ENCODE measurements around the gene OLFM1.

OLFM1 gene

DNA sequence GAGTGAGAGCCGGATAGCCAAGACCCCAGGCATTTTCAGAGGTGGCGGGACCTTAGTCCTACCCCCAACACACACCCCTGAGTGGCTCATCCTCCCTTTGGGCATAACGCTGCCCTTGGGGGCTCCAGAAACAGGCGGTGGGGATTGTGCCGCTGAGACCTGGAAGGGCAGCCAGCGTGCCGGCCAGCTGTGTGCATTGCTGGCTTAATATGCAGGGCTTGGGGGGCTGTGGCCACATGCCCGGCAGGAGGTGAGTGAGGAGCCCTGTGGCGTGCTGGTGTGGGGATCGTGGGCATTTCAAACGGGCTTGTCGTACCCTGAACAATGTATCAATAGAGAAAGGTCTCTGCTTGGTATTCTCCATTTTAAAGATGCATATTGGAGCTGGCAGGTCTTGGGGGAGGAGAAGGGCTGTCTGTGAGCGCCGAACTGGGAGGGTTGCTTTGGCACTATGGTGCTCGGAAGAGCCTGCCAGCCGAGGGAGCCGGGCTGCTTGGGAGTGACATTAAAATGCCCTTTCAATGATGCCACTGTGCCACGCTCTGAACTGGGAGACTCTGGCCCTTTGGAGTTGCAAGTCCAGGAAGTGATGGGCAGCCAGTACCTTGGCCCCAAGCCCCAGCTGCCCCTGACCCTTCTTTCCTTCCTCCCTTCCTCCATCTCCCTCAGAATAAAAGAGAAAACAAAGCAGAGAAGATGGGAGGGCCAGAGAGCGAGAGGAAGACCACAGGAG is 11.2 kb upstream of the OLFM1 start:
- no peak for DNase-seq (ENCODE audit: low read depth in 2 of 3, low spot score in 2 of 3)

GRCh38 chr9:135076876-135077430 is 10.5 kb upstream of the OLFM1 start:
- no peak for DNase-seq (ENCODE audit: low read depth in 2 of 3, low spot score in 2 of 3)

DNA sequence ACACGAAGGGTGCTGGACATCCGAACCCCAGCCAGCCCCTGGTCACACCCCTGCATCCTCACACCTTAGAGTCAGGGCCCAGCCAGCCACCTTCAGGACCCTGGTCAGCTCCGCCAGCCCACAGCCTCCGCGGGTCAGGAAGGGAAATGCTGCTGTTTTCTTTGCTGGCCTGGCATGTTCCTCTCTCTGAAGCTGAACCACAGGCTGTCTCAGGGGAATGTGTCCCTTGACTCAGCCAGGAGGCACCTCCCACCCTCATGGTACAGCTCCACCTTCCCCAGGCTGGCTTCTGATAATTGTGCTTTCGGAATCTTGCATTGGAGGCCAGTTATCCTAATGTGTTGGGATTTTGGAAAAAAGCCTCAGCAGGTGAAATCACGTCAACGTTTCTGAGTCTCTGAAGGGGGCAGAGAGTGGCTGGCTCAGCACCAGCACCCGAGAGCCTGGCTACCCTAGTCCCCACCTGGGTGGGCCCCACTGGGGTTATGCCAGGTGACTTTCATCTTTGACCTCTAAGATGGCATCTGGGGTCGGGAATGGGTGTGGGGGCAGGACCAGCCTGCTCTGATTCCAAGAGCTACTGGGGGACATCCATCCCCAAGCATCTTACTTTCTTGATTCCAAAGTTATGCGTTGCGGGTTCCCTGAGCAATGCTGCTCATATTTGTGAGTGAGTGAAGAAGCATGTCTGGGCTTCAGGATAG is 9.8 kb upstream of the OLFM1 start:
- DNase-seq (ENCODE audit: low read depth in 2 of 3, low spot score in 2 of 3) = no peak

DNA sequence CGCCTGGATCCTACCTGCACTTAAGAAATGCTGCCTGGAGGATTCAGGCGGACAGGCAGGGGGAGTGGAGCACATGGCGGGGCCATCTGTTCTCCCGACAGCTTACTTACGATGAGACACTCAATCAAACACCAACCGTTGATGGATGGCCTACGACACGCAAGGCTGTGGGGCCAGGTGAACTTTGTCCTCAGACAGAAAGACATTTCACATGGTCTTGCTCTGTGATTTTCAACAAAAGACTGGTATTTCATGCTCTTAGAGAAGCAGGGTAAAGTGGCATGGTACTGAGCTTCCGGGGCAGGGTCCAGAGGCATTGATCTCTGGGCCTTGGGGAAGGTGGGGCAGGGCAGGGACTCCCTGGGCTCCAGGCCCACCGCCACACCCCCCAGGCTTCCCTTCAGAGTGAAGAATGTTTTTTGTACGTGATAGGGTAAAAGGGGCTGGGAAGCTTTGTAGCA is 9.1 kb upstream of the OLFM1 start:
- DNase-seq (ENCODE audit: low read depth in 2 of 3, low spot score in 2 of 3) = no peak

DNA sequence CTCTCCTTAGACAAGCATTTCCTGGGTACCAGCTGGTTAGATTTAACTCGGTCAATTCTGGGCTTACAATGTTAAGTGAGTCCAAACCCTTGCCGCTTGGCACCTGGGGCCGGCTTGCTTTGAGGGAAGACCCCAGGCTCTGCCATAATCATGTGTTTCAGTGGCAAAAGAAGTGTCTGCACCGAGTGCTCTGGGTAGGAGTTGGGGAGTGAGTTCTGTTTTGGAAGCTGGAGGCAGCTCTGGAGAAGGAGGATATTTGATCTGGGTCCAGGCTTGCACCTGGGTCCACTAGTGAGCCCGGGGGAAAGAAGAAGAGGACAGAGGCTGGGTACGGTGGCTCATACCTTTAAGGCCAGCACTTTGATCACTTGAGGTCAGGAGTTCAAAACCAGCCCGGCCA is 8.4 kb upstream of the OLFM1 start:
- DNase-seq (ENCODE audit: low read depth in 2 of 3, low spot score in 2 of 3) = no peak

DNA sequence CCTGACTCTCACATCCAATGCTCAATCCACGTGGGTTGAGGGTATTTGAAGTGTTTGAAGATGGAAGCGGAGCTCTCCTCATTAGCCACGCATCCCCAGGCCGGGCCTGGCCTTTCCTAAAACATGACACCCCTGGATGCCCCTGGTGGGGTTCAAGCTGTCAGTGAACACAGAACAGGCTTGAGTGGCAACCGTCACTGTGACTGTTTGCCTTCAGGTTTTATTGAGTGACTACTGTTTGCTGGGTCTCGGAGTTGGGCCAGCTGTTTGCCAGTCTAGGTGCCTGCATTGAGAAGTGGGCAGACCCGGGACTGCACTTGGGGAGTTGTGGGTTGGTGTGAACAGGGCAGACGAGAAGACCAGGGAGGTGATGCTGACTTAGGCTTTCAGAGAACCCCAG is 7.8 kb upstream of the OLFM1 start:
- no peak for DNase-seq (ENCODE audit: low read depth in 2 of 3, low spot score in 2 of 3)

DNA sequence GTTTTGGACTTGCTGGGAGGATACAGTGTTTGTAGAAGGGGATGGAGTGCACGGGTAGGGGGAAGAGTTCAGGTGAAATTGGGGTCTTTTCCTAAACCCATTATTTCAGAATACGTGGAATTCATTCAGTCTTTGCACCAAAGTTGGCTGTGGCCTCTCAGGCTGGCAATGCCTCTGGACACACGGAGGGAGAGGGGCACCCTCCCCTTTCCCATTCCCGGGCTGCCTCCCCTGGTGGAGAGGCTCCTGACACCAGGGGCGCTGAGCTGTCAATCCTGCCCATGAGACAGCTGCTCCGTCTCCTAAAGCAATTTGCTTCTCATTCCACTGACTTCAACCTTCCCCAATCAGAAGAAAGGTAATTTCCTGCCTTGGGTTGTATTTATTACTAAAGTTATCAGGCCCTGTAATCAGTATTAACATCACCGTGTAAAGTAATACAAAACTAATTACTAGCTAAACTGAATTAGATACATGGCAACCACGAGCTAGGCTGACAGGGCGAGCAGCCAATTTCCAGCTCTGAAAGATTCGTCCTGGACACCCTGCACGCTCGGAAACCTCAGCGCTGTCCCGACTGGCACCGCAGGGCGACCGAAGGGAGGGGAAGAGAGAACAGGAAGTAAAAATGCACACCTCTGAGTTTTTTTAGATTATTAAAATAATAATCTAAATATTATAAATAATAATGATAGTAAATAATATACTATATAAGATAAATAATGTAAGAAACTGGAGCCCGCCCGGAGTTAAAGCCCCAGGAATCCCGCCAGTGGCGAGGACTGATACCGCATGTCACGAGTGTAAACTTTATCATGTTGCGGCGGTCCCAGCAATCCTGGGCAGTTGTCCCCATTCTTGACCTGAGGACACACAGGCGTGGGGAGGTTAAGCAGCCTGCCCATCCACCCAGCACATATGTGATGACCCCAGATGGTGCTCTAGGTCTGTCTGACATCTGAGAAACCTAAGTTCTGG is 6.9 kb upstream of the OLFM1 start:
- DNase-seq (ENCODE audit: low read depth in 2 of 3, low spot score in 2 of 3) = no peak

DNA sequence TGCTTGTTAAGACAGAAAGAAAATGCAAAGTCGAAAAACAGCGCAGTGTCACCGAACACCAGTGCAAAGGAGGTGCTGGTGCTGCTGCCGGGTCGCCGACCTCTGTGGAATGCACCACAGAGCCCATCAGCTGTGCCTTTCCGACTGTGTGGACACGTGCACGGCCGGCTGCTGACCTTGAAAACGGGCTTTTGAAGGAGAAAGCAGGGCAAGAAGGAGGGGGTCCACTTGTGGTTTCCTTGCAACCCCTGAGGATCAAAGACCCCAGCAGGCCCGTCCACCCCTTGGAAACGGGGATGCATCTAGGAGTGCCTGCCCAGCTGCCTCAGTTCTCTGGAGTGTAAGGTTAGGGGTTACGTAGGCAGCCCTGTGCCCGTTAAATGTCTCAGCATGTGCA is 6.2 kb upstream of the OLFM1 start:
- DNase-seq (ENCODE audit: low read depth in 2 of 3, low spot score in 2 of 3) = no peak

DNA sequence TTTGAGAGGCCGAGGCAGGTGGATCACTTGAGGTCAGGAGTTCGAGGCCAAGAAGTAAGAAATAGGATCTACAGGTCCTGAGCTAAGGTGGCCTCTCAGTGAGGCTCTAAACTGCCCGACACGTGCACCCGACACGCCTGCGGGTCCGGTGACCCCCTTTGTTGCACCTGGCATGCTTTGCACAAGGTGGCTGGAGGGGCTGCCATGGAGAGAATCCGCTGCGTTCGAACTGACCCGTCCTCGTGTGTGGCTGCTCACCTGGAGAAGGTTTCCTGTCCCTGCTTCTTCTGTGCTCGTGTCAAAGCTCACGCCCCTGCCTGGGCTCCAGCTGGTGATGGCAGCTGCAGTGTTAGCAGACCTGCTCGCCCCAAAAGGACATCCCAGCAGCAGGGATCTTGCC is 5.7 kb upstream of the OLFM1 start:
- DNase-seq (ENCODE audit: low read depth in 2 of 3, low spot score in 2 of 3) = no peak

DNA sequence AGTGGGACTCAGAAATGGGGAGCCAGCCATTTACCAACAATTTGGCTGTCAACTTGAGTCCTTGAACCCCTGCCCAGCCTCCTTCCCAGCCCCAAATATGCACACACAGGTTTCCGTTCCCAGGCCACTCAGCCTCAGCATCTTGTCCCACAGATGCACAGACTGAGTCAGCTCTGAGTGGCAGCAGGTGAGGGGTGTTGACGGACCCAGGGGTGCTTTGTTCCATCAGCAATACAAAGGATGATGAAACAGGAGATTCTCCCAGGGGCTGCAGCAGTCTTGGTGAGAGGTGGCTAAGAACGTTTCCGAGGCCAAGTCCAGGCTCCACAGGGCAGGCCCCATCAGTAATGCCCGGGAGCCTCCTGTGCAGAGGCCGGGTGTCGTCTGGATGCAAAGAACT is 4.9 kb upstream of the OLFM1 start:
- DNase-seq (ENCODE audit: low read depth in 2 of 3, low spot score in 2 of 3) = no peak

- DNase-seq (ENCODE audit: low read depth in 2 of 3, low spot score in 2 of 3) = no peak
Measured at GRCh38 chr9:135083241-135083810, 4.1 kb upstream of the OLFM1 start.

GRCh38 chr9:135083831-135084230 is 3.6 kb upstream of the OLFM1 start:
- DNase-seq (ENCODE audit: low read depth in 2 of 3, low spot score in 2 of 3) = no peak

GRCh38 chr9:135084262-135084661 is 3.2 kb upstream of the OLFM1 start:
- no peak for DNase-seq (ENCODE audit: low read depth in 2 of 3, low spot score in 2 of 3)

- no peak for DNase-seq (ENCODE audit: low read depth in 2 of 3, low spot score in 2 of 3)
Measured at GRCh38 chr9:135084881-135085760, 2.3 kb upstream of the OLFM1 start.

DNA sequence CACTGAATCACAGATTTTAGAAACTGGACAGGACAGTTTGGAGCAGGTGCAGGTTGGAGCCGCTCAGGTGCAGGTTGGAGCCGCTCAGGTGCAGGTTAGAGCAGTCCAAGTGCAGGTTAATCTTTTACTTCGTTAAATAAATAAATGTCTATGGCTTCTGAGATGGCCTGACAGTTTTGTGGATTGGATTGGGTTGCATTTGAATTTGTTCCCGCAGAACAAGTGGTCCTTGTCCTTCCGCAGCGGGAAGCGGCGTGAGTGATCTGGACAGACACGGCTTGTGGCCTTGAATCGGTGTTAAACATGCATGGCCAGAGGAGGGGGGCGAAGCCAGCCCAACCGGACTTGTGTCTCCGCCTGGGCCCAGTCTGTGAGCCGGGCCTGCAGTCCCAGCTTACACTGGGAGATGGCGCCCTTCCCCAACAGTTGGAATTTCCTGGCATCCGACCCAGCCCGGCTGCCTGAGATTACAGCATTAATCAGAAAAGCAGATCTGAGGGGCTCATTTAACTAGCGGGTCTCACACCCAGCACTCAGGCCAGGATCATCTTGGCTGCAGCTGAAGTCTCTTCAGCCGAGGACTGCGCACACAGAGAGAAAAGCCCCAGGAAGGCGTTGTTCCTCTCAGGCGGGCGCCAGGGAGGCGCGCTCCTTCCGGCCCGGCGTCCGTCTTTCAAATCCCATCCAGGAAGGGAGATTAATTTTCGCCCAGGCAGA is 1.5 kb upstream of the OLFM1 start:
- DNase-seq (ENCODE audit: low read depth in 2 of 3, low spot score in 2 of 3) = peak; percentile 16 to 32 (median 23)

DNA sequence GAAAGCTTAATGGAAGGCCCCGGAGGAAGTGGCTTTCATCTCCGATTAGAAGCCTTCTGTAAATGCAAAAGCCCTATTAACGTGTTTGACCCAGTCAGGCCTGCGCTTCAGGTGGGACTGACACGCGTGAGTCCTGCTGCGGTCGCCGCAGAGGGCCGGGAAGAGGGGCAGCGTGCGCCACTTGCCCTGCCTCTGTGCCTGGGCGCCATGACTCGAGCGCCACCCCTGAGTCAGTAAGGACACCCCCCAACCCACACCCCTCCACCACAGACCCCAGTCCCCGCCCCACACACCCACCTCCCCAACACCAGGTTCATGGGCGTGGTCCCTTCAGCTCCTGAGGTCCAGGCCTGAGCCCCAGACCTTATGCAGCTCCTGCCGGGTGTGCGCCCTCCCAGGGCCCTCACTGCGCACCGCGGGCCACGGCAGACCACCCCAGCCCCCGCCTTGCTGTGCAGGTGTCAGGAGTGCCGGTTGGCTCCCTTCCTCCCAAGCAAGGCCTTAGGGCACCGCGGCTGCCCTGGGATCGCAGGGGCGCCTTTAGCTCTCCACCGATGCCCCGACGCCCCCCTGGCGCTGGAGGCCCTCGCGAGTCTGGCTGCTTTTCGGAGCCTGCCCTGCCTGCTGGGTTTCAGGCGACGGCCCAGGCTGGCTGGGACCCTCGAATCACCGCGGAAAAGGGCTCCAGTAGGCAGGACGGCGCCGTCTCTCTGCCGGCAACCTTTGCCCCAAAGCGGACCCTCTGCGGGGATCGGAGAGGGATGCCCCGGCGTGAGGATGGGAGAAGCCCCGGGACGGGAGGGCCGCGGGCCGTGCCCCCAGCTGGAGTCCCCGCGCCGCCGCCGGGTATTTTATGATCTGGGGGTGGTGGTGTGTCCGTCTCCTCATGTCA is 625 bp upstream of the OLFM1 start:
- DNase-seq (ENCODE audit: low read depth in 2 of 3, low spot score in 2 of 3) = no peak

DNA sequence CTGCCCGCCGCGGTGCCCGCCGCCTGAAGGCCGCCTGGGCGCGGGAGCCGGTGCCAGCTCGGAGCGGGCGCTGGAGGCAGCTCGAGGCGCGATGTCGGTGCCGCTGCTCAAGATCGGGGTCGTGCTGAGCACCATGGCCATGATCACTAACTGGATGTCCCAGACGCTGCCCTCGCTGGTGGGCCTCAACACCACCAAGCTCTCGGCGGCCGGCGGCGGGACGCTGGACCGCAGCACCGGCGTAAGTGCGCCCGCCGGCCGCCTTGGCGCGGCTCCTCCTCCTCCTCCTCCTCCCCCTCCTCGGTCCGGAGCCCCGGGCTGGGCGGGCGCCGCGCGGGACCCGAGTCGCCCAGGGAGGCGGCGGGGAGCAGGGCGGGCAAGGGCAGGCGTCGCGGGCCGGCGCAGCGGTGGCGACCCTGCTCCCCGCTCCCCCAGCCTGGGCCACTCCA is 455 bp downstream of the OLFM1 start:
- no peak for DNase-seq (ENCODE audit: low read depth in 2 of 3, low spot score in 2 of 3)

GRCh38 chr9:135088348-135088978 is 995 bp downstream of the OLFM1 start:
- DNase-seq (ENCODE audit: low read depth in 2 of 3, low spot score in 2 of 3) = no peak
